ENCODE measurements around the gene TUBB4B. TPM values are rescaled to one million over a fixed set of nuclear protein-coding genes. Genes with fewer than 3 reads are reported as not detected.

The TUBB4B gene
- 60.9 and 219 TPM in 2 replicates for total RNA-seq

GRCh38 chr9:137240841-137241489 lies at the start of gene TUBB4B:
Gene TUBB4B (plus strand): TSS chr9:137241287. CDS start chr9:137241361, 74 bp downstream.

DNA sequence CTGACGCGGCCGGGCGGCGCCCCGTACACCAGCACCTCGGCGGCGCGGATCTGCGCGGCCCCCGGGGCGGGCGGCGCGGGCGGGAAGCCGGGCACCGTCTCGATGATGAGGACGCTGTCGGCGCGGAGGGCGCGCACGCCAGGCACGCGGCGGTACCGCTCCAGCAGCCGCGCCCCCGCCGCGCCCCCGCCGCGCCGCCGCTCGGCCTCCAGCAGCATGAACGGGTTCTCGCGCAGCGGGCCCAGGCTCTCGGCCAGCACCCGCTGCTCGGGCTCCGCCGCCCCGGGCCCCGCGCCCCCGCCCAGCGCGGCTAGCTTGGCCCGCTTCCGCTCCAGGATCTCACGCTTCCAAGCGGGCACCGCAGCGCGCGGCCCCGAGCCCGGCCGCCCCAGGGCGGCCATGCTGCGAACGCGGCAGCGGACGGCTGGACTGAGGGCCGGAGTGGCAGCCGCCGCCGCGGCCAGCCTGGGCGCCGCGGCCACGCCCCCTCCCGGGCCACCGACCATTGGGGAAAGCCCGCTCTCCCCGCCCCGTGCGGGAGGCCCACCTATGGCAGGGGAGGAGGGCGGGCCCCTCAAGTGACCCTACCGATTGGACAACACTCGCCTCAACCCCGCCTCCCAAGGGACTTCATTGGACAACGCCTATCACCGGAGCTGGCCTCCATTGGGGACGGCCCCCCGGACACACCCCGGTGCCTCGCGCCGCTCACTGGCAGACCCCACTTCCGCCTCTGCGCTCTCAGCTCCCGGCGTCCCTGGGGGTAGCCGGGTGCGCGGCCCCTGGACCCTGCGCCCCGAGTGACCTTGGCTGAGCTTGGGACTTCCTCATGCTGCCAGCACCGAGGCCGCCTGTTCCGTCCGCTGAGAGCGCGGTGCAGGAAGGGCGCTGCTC lies 40.5 kb upstream of the TUBB4B start, which contains the start of gene TPRN:
Gene TPRN (minus strand): TSS at position 431 of the 894 bp plus-strand sequence. CDS start 30 bp downstream, at position 401.

DNA sequence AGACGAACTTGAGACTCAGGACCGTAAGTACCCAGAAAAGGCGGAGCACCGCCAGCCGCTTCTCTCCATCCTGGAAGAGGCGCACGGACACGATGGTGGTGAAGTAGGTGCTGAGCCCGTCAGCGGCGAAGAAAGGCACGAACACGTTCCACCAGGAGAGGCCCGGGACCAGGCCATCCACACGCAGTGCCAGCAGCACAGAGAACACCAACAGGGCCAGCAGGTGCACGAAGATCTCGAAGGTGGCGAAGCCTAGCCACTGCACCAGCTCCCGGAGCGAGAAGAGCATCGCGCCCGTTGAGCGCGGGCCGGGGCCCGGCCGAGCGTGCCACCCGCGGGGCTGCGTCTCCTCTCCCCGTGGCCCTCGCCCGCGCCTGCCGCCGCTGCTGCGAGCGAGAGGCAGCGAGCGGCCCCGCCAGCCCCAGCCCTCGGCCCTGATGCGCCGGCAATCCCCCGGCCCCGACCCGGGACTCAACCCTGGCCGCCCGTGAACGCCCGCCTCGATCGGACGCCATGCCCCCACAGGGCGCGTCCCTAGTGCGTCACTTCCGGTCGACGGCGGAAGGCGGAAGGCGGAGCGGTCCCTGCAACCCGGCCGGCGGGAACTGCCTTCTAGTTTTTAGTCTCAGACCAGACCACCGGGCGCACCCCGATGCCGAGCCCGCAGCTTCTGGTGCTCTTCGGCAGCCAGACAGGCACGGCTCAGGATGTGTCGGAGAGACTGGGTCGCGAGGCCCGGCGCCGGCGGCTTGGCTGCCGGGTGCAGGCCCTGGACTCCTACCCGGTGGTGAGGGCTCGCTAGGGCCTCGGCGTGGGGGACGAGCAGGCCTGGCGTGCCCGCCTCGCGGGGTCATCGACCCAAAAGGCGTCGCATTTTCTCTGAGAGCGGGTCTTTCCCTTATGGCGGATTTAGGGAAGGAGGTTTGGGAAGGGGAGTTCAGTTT lies 35.7 kb upstream of the TUBB4B start, which contains the start of the genes NDOR1 and TMEM203:
Gene NDOR1 (plus strand): TSS at position 575 of the 944 bp plus-strand sequence. CDS start 78 bp downstream, at position 653.
Gene TMEM203 (minus strand): TSS at position 523 of the 944 bp plus-strand sequence. CDS start 234 bp downstream, at position 289.

DNA sequence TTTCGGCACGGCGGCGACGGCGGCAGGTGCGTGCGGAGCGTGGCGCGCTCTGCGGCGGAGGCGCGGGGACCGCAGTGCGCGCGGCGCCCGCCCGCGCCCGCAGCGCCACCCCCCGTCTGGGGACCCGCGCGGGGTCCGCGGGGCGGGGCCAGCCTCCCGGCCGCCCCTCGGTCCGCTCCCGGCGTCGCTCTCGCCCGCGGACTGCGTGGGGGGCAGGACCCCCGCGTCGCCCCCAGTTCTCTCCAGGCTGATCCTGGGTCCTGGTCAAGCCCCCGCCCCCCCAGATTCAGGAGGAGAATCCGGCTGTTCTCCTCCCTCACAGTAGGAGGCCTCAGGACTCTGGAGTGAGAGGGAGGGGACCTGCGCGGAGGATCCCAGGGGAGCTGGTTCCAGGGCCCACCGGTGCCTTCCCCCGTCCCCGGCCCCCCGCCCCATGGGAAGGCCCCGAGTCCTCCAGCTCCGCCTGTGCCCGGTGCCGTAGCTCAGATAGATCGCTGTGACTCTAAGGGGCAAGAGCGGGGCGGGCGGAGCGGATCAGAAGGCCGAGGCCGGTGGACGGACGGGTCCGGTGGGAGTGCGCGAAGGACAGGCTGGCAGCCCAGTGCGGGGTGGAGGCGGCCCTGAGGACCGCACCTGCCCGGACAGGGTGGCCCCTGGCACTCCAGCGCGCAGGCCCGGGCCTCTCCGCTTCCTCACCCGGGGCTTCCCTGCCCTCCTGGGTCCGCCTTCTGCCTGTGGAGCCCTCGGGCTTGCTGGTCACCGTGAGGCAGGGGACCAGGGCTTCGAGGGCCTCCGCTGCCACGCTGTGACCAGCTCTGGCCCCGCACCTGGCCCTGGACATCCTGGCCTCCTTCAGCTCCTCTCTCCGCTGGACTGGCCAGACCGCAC lies 18.7 kb upstream of the TUBB4B start, which contains the start of gene RNF208:
Gene RNF208 (minus strand): TSS at position 51 of the 888 bp plus-strand sequence. CDS start 1,028 bp downstream, outside the sequence.

GRCh38 chr9:137224830-137225694 lies 16.0 kb upstream of the TUBB4B start, which contains the start of gene CYSRT1:
Gene CYSRT1 (plus strand): TSS chr9:137225174. CDS start chr9:137225622, 448 bp downstream.

DNA sequence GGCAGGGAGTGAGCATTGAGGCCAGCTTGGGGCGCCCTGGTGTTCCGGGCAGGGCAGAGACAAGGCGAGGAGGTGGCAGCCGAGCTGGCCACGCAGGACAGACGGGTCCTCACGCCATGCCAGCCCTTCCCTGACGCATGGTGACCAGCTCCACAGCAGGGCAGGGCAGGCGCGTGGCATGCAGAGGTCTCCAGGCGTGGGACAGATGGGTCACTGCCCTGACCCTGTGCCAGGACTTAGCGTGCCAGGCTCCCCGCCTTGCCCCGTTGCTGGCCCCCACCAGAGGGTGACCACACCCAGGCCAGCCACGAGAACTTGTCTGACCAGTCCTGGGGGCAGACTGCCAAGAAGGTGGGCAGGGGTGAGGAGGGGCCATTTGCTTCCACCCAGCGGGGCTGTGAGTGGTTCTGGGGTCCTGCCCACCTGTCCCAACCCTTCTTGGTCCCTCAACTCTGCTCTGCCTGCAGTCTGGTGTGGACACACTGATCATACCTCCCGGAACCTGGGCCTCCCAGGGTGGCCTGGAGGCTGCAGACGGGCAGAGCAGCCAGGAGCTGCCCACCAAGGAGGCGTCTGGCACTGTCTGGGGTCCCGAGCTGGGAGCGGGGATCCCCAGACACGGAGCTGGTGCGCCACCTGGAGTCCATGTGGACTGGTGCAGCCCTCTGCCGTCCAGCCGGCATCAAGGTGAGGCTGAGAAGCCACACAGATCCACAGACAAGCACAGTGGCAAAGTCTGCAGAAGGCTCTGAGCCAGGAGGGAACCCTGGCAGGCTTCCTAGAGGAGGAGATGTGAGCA lies 13.8 kb upstream of the TUBB4B start, which contains the start of gene RNF224:
Gene RNF224 (plus strand): TSS at position 449 of the 799 bp plus-strand sequence. CDS start 834 bp downstream, outside the sequence.

GRCh38 chr9:137230705-137231371 lies 10.2 kb upstream of the TUBB4B start, which contains the start of gene SLC34A3:
Gene SLC34A3 (plus strand): TSS chr9:137230901. CDS start chr9:137231703, 802 bp downstream.

DNA sequence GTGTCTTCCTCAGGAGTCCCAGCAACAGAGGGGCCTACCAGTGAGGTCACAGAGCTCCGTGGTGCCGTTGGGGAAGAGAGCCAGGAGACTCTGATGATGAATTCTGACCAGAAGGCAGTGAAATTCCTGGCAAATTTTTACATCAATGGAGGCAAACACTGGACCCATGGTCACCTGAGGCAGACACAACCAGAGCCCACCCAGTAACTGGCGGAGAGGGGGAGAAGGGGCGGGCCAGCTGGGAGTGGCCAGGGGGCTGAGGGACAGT lies 10.0 kb downstream of the TUBB4B start, which contains the start of gene STPG3:
Gene STPG3 (plus strand): TSS at position 93 of the 268 bp plus-strand sequence. CDS start 1 bp downstream, at position 94.

GRCh38 chr9:137254624-137255447 lies 13.7 kb downstream of the TUBB4B start, which contains the start of gene NELFB:
Gene NELFB (plus strand): TSS chr9:137255327.

GRCh38 chr9:137277329-137278041 lies 36.4 kb downstream of the TUBB4B start, which contains the start of gene TOR4A:
Gene TOR4A (plus strand): TSS chr9:137277726. CDS start chr9:137278690, 964 bp downstream.

Other genes starting within 250 kb of the TUBB4B start
- gene PAXX, start 248.9 kb upstream of the TUBB4B start, total RNA-seq: 13.5 and 17.8 TPM in 2 replicates
- gene CLIC3, start 244.7 kb upstream of the TUBB4B start, total RNA-seq: 2.5 and 3.3 TPM in 2 replicates
- gene ABCA2, start 213.1 kb upstream of the TUBB4B start, total RNA-seq: 46.0 and 68.3 TPM in 2 replicates
- under 0.01 TPM in 1 of 2 replicates, not detected in the other for gene FUT7, start 209.2 kb upstream of the TUBB4B start, total RNA-seq
- gene NPDC1, start 195.1 kb upstream of the TUBB4B start, total RNA-seq: 27.3 and 49.4 TPM in 2 replicates
- not detected in 2 replicates for gene ENTPD2, start 187.2 kb upstream of the TUBB4B start, total RNA-seq
- 0.89 and 5.7 TPM in 2 replicates for gene SAPCD2, start 170.7 kb upstream of the TUBB4B start, total RNA-seq
- gene UAP1L1, start 163.8 kb upstream of the TUBB4B start, total RNA-seq: 18.7 and 21.5 TPM in 2 replicates
- gene MAN1B1, start 154.3 kb upstream of the TUBB4B start, total RNA-seq: 176 and 185 TPM in 2 replicates
- gene DPP7, start 126.6 kb upstream of the TUBB4B start, total RNA-seq: 69.1 and 79.6 TPM in 2 replicates
- gene GRIN1, start 102.1 kb upstream of the TUBB4B start, total RNA-seq: 0.09 TPM in 1 of 2 replicates, not detected in the other
- not detected in 2 replicates for gene LRRC26, start 71.2 kb upstream of the TUBB4B start, total RNA-seq
- gene TMEM210, start 69.2 kb upstream of the TUBB4B start, total RNA-seq: not detected in 2 replicates
- 25.5 and 28.8 TPM in 2 replicates for gene ANAPC2, start 52.7 kb upstream of the TUBB4B start, total RNA-seq
- 51.0 and 65.9 TPM in 2 replicates for gene SSNA1, start 52.6 kb upstream of the TUBB4B start, total RNA-seq
- gene TPRN, start 40.5 kb upstream of the TUBB4B start, total RNA-seq: 6.2 and 8.9 TPM in 2 replicates
- gene TMEM203, start 35.6 kb upstream of the TUBB4B start, total RNA-seq: 32.1 and 32.8 TPM in 2 replicates
- gene NDOR1, start 35.6 kb upstream of the TUBB4B start, total RNA-seq: 2.7 and 5.4 TPM in 2 replicates
- gene RNF208, start 19.0 kb upstream of the TUBB4B start, total RNA-seq: 0.30 and 0.83 TPM in 2 replicates
- 0.30 and 0.46 TPM in 2 replicates for gene CYSRT1, start 16.1 kb upstream of the TUBB4B start, total RNA-seq
- gene RNF224, start 13.8 kb upstream of the TUBB4B start, total RNA-seq: not detected in 2 replicates
- under 0.01 TPM in 1 of 2 replicates, not detected in the other for gene SLC34A3, start 10.4 kb upstream of the TUBB4B start, total RNA-seq
- gene STPG3, start 10.0 kb downstream of the TUBB4B start, total RNA-seq: not detected in 2 replicates
- gene NELFB, start 14.0 kb downstream of the TUBB4B start, total RNA-seq: 36.5 and 54.9 TPM in 2 replicates
- gene TOR4A, start 36.4 kb downstream of the TUBB4B start, total RNA-seq: 19.0 and 33.5 TPM in 2 replicates
- gene NRARP, start 61.0 kb downstream of the TUBB4B start, total RNA-seq: 0.18 and 0.30 TPM in 2 replicates
- gene EXD3, start 181.9 kb downstream of the TUBB4B start, total RNA-seq: 10.8 and 12.2 TPM in 2 replicates
- gene NOXA1, start 182.1 kb downstream of the TUBB4B start, total RNA-seq: 0.18 and 0.30 TPM in 2 replicates
- gene ENTPD8, start 200.1 kb downstream of the TUBB4B start, total RNA-seq: not detected in 2 replicates
- gene NSMF, start 218.0 kb downstream of the TUBB4B start, total RNA-seq: 11.3 and 26.0 TPM in 2 replicates